DMS79 (cell line): Measurements from ENCODE around the gene GPR137.

Source experiments
- DNase-seq: peaks from one replicate; lab custom pipeline; 2025; lab: John Stamatoyannopoulos, UW

GPR137 gene

GRCh38 chr11:64286801-64287159 is 1.1 kb downstream of the GPR137 start:
- no peak for DNase-seq

- DNase-seq: no peak
Measured at GRCh38 chr11:64287676-64288352, 2.2 kb downstream of the GPR137 start.

GRCh38 chr11:64288353-64288750 is 2.7 kb downstream of the GPR137 start:
- DNase-seq: no peak

GRCh38 chr11:64289002-64289564 is 3.4 kb downstream of the GPR137 start:
- no peak for DNase-seq

GRCh38 chr11:64290352-64291261 is 5.0 kb downstream of the GPR137 start:
- no peak for DNase-seq

GRCh38 chr11:64291262-64291751 is 5.7 kb downstream of the GPR137 start, which contains the start of gene KCNK4:
Gene KCNK4, plus strand, starts transcription at chr11:64291302. Its CDS starts 1,717 bp downstream, at chr11:64293019.
- DNase-seq: no peak

- DNase-seq: no peak
Measured at GRCh38 chr11:64291752-64292459, 6.3 kb downstream of the GPR137 start.

GRCh38 chr11:64292460-64293254 is 7.0 kb downstream of the GPR137 start:
- DNase-seq: no peak

- DNase-seq: no peak
Measured at GRCh38 chr11:64294774-64295173, 9.1 kb downstream of the GPR137 start.

- no peak for DNase-seq
Measured at GRCh38 chr11:64295760-64296159, 10.1 kb downstream of the GPR137 start.

GRCh38 chr11:64296236-64296635 is 10.6 kb downstream of the GPR137 start:
- DNase-seq: no peak

- no peak for DNase-seq
Measured at GRCh38 chr11:64296830-64297698, 11.4 kb downstream of the GPR137 start.

- no peak for DNase-seq
Measured at GRCh38 chr11:64297699-64298358, 12.2 kb downstream of the GPR137 start.

GRCh38 chr11:64298966-64299846 is 13.6 kb downstream of the GPR137 start:
- no peak for DNase-seq

- DNase-seq: no peak
Measured at GRCh38 chr11:64299847-64300648, 14.4 kb downstream of the GPR137 start, which contains the start of gene CATSPERZ. Gene CATSPERZ, plus strand, starts transcription at chr11:64300358. Its CDS starts 53 bp downstream, at chr11:64300411.

- DNase-seq: no peak
Measured at GRCh38 chr11:64303109-64304031, 17.7 kb downstream of the GPR137 start.

- DNase-seq: no peak
Measured at GRCh38 chr11:64304032-64304315, 18.3 kb downstream of the GPR137 start.
